Measurements from ENCODE around the gene PGBD5. TPM values are rescaled to one million over a fixed set of nuclear protein-coding genes. Genes with fewer than 3 reads are reported as not detected.

Gene PGBD5
- total RNA-seq, 2 experiments from 2014 or later: not detected

- H3K36me3 ChIP-seq (ENCODE audit: insufficient read depth, low read length): no peaks in the 10 kb centered on the region
- BruUV-seq (replicated peaks): no TSS peak
- H3K9me3 ChIP-seq (ENCODE audit: low read length): no peaks in the 10 kb centered on the region
- H3K27ac ChIP-seq (ENCODE audit: low read depth, low read length, poor library complexity, severe bottlenecking): no peak overlapping the region
- H2AFZ ChIP-seq (ENCODE audit: low read length): no peak overlapping the region
- ChIA-PET CTCF (ENCODE audit: unreplicated experiment) (no interaction called here), POLR2A (no interaction called here)
- H3K9me2 ChIP-seq (ENCODE audit: insufficient read depth, low read length): no peaks in the 10 kb centered on the region
- intact Hi-C loops (cut with micrococcal nuclease; ENCODE audit: unreplicated experiment): no loop called here
- H3K4me1 ChIP-seq (ENCODE audit: insufficient read depth, low read length, poor library complexity, severe bottlenecking): no peaks in the 10 kb centered on the region
- DNase-seq (ENCODE audit: low spot score): no peak
- TF ChIP-seq EZH2phosphoT487 (IDR thresholded peaks at IDR 0.05; ENCODE audit: borderline replicate concordance, low read depth, low read length): no peak
- TF ChIP-seq CTCF (conservative IDR thresholded peaks at IDR 0.05; ENCODE audit: low read length): no peak
- H3K4me3 ChIP-seq (ENCODE audit: low read depth, low read length, poor library complexity, severe bottlenecking): no peak overlapping the region
- H3K79me2 ChIP-seq (ENCODE audit: insufficient read depth, low read depth, low read length): no peaks in the 10 kb centered on the region
- no peak overlapping the region for H3K4me2 ChIP-seq (ENCODE audit: low read length)
- H4K20me1 ChIP-seq (ENCODE audit: insufficient read depth, low read length): no peaks in the 10 kb centered on the region
Observed at GRCh38 chr1:230469271-230469670, 43.1 kb upstream of the PGBD5 start.

- no peak overlapping the region for H3K27ac ChIP-seq (ENCODE audit: low read depth, low read length, poor library complexity, severe bottlenecking)
- CTCF ChIA-PET (ENCODE audit: unreplicated experiment): no interaction called here
Observed at GRCh38 chr1:230465691-230466090, 39.6 kb upstream of the PGBD5 start.

More at GRCh38 chr1:230465691-230466090, 39.6 kb upstream of the PGBD5 start:
- intact Hi-C loops (cut with micrococcal nuclease; ENCODE audit: unreplicated experiment): no loop called here
- no peak for DNase-seq (ENCODE audit: low spot score)
- TF ChIP-seq EZH2phosphoT487 (IDR thresholded peaks at IDR 0.05; ENCODE audit: borderline replicate concordance, low read depth, low read length) (no peak), CTCF (conservative IDR thresholded peaks at IDR 0.05; ENCODE audit: low read length) (no peak)
- no peaks in the 10 kb centered on the region for H4K20me1 ChIP-seq (ENCODE audit: insufficient read depth, low read length)
- H2AFZ ChIP-seq (ENCODE audit: low read length): no peak overlapping the region
- POLR2A ChIA-PET: no interaction called here
- BruUV-seq (replicated peaks): no TSS peak
- H3K4me2 ChIP-seq (ENCODE audit: low read length): no peak overlapping the region
- no peaks in the 10 kb centered on the region for H3K36me3 ChIP-seq (ENCODE audit: insufficient read depth, low read length)
- H3K79me2 ChIP-seq (ENCODE audit: insufficient read depth, low read depth, low read length): no peaks in the 10 kb centered on the region
- no peaks in the 10 kb centered on the region for H3K4me1 ChIP-seq (ENCODE audit: insufficient read depth, low read length, poor library complexity, severe bottlenecking)
- H3K9me3 ChIP-seq (ENCODE audit: low read length): no peaks in the 10 kb centered on the region
- H3K9me2 ChIP-seq (ENCODE audit: insufficient read depth, low read length): no peaks in the 10 kb centered on the region
- no peak overlapping the region for H3K4me3 ChIP-seq (ENCODE audit: low read depth, low read length, poor library complexity, severe bottlenecking)

Measured in OCI-LY7 (cell line).